ENCODE measurements around the gene MRPL49.

DNA sequence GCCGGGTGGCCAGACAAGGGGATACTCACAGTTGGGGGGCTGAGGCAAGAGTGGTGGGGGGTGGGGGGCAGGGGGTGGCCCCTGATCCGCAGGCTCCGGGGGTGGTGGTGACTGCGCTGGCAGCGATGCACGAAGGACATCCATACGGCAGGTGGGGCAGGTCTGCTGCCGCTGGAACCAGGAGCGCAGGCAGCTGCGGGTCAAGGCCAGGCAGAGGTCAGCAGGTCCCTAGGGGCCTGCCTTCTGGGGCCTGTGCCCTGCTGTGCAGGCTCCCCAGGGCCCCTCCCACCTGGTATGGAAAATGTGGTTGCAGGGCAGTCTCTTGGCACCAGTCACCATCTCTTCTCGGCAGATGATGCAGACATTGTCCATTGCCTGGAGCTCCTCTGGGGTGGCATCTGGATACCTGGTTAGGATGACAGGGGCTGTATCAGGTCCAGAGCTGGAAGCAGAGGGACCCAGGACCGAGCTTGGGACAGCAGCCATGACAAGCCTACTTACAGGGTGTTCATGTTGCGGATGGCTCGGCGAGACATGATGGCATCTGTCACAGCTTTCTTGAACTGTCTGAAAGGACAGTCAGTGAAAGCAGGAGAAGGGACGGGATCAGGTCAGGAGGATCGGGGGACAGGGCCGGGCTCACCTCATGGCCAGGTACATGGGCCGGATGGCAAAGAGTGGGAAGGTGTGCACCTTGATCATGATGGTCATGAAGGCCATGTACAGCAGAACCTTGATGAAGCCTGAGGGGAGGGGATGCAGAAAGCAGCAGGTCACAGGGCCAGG is 8.7 kb downstream of the MRPL49 start:
- TF ChIP-seq, protein P1, sequence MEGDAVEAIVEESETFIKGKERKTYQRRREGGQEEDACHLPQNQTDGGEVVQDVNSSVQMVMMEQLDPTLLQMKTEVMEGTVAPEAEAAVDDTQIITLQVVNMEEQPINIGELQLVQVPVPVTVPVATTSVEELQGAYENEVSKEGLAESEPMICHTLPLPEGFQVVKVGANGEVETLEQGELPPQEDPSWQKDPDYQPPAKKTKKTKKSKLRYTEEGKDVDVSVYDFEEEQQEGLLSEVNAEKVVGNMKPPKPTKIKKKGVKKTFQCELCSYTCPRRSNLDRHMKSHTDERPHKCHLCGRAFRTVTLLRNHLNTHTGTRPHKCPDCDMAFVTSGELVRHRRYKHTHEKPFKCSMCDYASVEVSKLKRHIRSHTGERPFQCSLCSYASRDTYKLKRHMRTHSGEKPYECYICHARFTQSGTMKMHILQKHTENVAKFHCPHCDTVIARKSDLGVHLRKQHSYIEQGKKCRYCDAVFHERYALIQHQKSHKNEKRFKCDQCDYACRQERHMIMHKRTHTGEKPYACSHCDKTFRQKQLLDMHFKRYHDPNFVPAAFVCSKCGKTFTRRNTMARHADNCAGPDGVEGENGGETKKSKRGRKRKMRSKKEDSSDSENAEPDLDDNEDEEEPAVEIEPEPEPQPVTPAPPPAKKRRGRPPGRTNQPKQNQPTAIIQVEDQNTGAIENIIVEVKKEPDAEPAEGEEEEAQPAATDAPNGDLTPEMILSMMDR (IDR thresholded peaks at IDR 0.05; ENCODE audit: control extremely low read depth in 1 of 3, insufficient read depth in 1 of 3, low read depth in 1 of 3, low read length in 3 of 3), result no peak
- no peak for TF ChIP-seq RAD21 (IDR thresholded peaks at IDR 0.05 in 1 of 2, conservative IDR thresholded peaks at IDR 0.05 in 1 of 2; ENCODE audit: low read depth in 2 of 2, low read length in 2 of 2)
- TF ChIP-seq, protein P2, sequence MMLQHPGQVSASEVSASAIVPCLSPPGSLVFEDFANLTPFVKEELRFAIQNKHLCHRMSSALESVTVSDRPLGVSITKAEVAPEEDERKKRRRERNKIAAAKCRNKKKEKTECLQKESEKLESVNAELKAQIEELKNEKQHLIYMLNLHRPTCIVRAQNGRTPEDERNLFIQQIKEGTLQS (IDR thresholded peaks at IDR 0.05; ENCODE audit: insufficient read depth, low read depth, low read length), result no peak
- no peak for TF ChIP-seq SIRT6 (IDR thresholded peaks at IDR 0.05; ENCODE audit: low read length)
- no peak for TF ChIP-seq JUND (IDR thresholded peaks at IDR 0.05; ENCODE audit: low read length)
- no peak for TF ChIP-seq POLR2A (IDR thresholded peaks at IDR 0.05; ENCODE audit: control extremely low read depth in 1 of 2, low read depth in 2 of 2, low read length in 2 of 2)

Measured in H1 (cell line).